HuH-7 (cell line): ENCODE results near the gene ASNSD1.
A peak's percentile ranks its signal among the peaks of the same experiment; 100 is the strongest.
"Not testable (repeated sequence)": the region's sequence is repeated elsewhere in the genome, so short reads cannot be mapped to it uniquely, and the experiment has no call there.

Experiments
- DNase-seq: peaks from one replicate; pipeline ENCODE4 v3.0.0; 2011; ENCODE audit warnings: low spot score

Gene ASNSD1

GRCh38 chr2:189646521-189646920 lies 14.7 kb upstream of the ASNSD1 start:
- no peak for DNase-seq

- no peak for DNase-seq
Observed at GRCh38 chr2:189648846-189649509, 12.3 kb upstream of the ASNSD1 start.

GRCh38 chr2:189651284-189651683 lies 10.0 kb upstream of the ASNSD1 start:
- DNase-seq: no peak

GRCh38 chr2:189653464-189653863 lies 7.8 kb upstream of the ASNSD1 start:
- DNase-seq: not testable (repeated sequence)

GRCh38 chr2:189654641-189655040 lies 6.6 kb upstream of the ASNSD1 start:
- no peak for DNase-seq

- no peak for DNase-seq
Observed at GRCh38 chr2:189657867-189658266, 3.4 kb upstream of the ASNSD1 start.

- DNase-seq: no peak
Observed at GRCh38 chr2:189658306-189659212, 2.7 kb upstream of the ASNSD1 start.

GRCh38 chr2:189659734-189660133 lies 1.5 kb upstream of the ASNSD1 start:
- peak; percentile 45 for DNase-seq

- no peak for DNase-seq
Observed at GRCh38 chr2:189660803-189661147, 484 bp upstream of the ASNSD1 start.

GRCh38 chr2:189661957-189662321 lies 680 bp downstream of the ASNSD1 start:
- no peak for DNase-seq

- DNase-seq: no peak
Observed at GRCh38 chr2:189662669-189663226, 1.5 kb downstream of the ASNSD1 start.

- not testable (repeated sequence) for DNase-seq
Observed at GRCh38 chr2:189663319-189663718, 2.1 kb downstream of the ASNSD1 start.

- DNase-seq: no peak
Observed at GRCh38 chr2:189669913-189670312, 8.7 kb downstream of the ASNSD1 start.

- DNase-seq: no peak
Observed at GRCh38 chr2:189673661-189674373, 12.6 kb downstream of the ASNSD1 start.

GRCh38 chr2:189674374-189675112 lies 13.3 kb downstream of the ASNSD1 start, which contains the start of gene ANKAR:
Gene ANKAR, plus strand, starts transcription at chr2:189674670. Its CDS starts 1,821 bp downstream, at chr2:189676491.
- peak; percentile 90 for DNase-seq

- DNase-seq: no peak
Observed at GRCh38 chr2:189676471-189676870, 15.2 kb downstream of the ASNSD1 start.

GRCh38 chr2:189679226-189679625 lies 18.0 kb downstream of the ASNSD1 start:
- no peak for DNase-seq

- DNase-seq: no peak
Observed at GRCh38 chr2:189681203-189681602, 19.9 kb downstream of the ASNSD1 start.

- DNase-seq: no peak
Observed at GRCh38 chr2:189681903-189682302, 20.6 kb downstream of the ASNSD1 start.

GRCh38 chr2:189683348-189683747 lies 22.1 kb downstream of the ASNSD1 start:
- DNase-seq: no peak

GRCh38 chr2:189684811-189685210 lies 23.6 kb downstream of the ASNSD1 start:
- no peak for DNase-seq
